Activated naive CD4-positive, alpha-beta T cell treated with anti-CD3 and anti-CD28 coated beads for 36 hours (primary cell): ENCODE data around the gene GCC2. TPM values are rescaled to one million over a fixed set of nuclear protein-coding genes. Genes with fewer than 3 reads are reported as not detected.
"Not testable (repeated sequence)": the region's sequence is repeated elsewhere in the genome, so short reads cannot be mapped to it uniquely, and the experiment has no call there.

Experiments
- CTCF ChIA-PET: fragments of 350-600 bp; sonication (Branson Sonifier 250); formaldehyde crosslinking; loops from one replicate; lab custom pipeline; 2021; ENCODE audit warnings: antibody characterized with exemption; lab: Charles Lee
- DNase-seq: peaks from one replicate; pipeline ENCODE4 v3.0.0-alpha.2; 2020
- H3K27ac Mint-ChIP-seq: one replicate; pipeline ENCODE4 v1.8.0; 2021; ENCODE audit warnings: mild to moderate bottlenecking, mixed read lengths
- H3K27me3 Mint-ChIP-seq: one replicate; pipeline ENCODE4 v1.8.0; 2021; ENCODE audit warnings: low read depth, mixed read lengths
- H3K36me3 Mint-ChIP-seq: one replicate; pipeline ENCODE4 v1.8.0; 2021; ENCODE audit warnings: low read depth, mixed read lengths
- H3K4me1 Mint-ChIP-seq: one replicate; pipeline ENCODE4 v1.8.0; 2021; ENCODE audit warnings: low read depth, mixed read lengths
- H3K4me3 Mint-ChIP-seq: one replicate; pipeline ENCODE4 v1.8.0; 2021; ENCODE audit warnings: mild to moderate bottlenecking, moderate library complexity, mixed read lengths
- H3K9me3 Mint-ChIP-seq: one replicate; pipeline ENCODE4 v1.8.0; 2021; ENCODE audit warnings: mixed read lengths
- intact Hi-C: fragments of 100-400 bp; cut with micrococcal nuclease; formaldehyde crosslinking; loops from one replicate; pipeline ENCODE4 v1.15.1; 2023
- total RNA-seq, 2 experiments: library from RNA; stranded (reverse); gene quantifications; one replicate each; pipeline ENCODE4 v1.2.3, GENCODE V29; 2021

The GCC2 gene
- total RNA-seq, 2 experiments from 2014 or later: 33.5 to 39.4 TPM

GRCh38 chr2:108556581-108556980 is 107.6 kb downstream of the GCC2 start:
- H3K4me3 Mint-ChIP-seq, H3K36me3 Mint-ChIP-seq, DNase-seq, H3K9me3 Mint-ChIP-seq, H3K27me3 Mint-ChIP-seq, H3K4me1 Mint-ChIP-seq, intact Hi-C loops, CTCF ChIA-PET, H3K27ac Mint-ChIP-seq: not testable (repeated sequence)

Other genes with a start within 250 kb of the GCC2 start
- not detected for gene SULT1C3, start 209.2 kb upstream of the GCC2 start, total RNA-seq
- not detected for gene SULT1C2, start 160.3 kb upstream of the GCC2 start, total RNA-seq
- gene SULT1C4, start 71.3 kb upstream of the GCC2 start, total RNA-seq: not detected
- 10 to 100 TPM; 43.8 to 47.1 TPM for gene LIMS1, start 85.3 kb downstream of the GCC2 start, total RNA-seq